Measurements from ENCODE around the gene ZDHHC7.
"Not testable (repeated sequence)": the region's sequence is repeated elsewhere in the genome, so short reads cannot be mapped to it uniquely, and the experiment has no call there.

ZDHHC7 gene

DNA sequence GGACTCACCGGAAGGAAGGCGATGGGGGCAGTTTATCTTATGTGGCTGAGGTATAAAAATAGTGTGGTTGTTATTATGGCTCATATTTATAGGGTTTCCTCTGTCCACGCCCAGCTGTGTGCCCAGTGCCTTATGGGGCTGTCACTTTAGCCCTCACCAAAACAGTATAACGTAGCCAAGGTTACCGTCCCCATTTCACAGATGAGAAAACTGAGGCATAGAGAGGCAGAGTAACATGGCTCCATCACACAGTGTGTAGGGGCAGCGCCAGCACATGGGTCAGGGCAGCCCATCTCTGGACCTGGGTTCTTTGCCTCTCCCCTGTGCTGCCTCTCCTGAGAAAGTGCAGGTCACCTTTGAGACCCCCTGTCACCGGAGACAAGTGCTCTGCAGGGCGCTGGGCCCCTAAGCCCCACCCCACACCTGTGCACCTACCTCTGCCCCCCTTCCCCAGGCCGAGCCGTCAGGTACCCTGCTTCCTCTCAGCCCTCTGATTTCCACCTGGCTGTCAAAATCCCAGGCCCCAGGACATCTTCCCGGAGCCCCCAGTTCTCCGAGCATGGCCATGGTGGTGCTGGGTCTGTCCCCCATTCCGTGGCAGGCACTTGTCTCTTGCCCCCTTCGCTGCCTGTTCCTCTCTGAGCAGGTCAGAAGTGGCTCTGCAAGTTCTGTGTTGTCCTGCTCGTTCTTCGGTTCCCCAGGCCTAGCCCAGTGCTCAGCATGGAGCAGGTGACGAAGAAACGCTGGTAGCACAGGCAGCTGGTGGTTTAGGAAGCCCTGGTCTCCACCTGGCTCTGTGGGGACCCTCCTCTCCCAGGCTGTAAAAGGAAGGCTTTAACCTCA, 23.5 kb upstream of the ZDHHC7 start:
- no peaks in the 10 kb centered on the region for H3K79me2 ChIP-seq (ENCODE audit: insufficient read depth, low read length)
- no peak overlapping the region for H3K27ac ChIP-seq (ENCODE audit: low read depth, low read length, poor library complexity, severe bottlenecking)
- no peaks in the 10 kb centered on the region for H3K36me3 ChIP-seq (ENCODE audit: insufficient read depth, low read length)

GRCh38 chr16:85033171-85033570, 21.8 kb upstream of the ZDHHC7 start:
- Histone ChIP-seq H4K20me1 (ENCODE audit: insufficient read depth, low read length) (no peaks in the 10 kb centered on the region), H3K27ac (ENCODE audit: low read depth, low read length, poor library complexity, severe bottlenecking) (no peak overlapping the region), H3K9me2 (ENCODE audit: low read depth, low read length) (no peaks in the 10 kb centered on the region), H3K9me3 (ENCODE audit: low read length) (no peaks in the 10 kb centered on the region), H3K79me2 (ENCODE audit: insufficient read depth, low read length) (no peaks in the 10 kb centered on the region), H3K4me3 (ENCODE audit: low read depth, low read length, poor library complexity, severe bottlenecking) (no peak overlapping the region), H3F3A (ENCODE audit: insufficient read depth, low read length) (peaks cover 3% of the 10 kb centered on the region; the same call in 1 of the 2 replicates), H3K36me3 (ENCODE audit: insufficient read depth, low read length) (no peaks in the 10 kb centered on the region), H2AFZ (ENCODE audit: low read length) (no peak overlapping the region), H3K27me3 (ENCODE audit: insufficient read depth, low read length) (peaks cover 5% of the 10 kb centered on the region; the same call in 1 of the 2 replicates), H3K4me2 (ENCODE audit: low read length) (no peak overlapping the region), H3K4me1 (ENCODE audit: insufficient read depth, low read length, severe bottlenecking) (peaks cover 16% of the 10 kb centered on the region), H3K9ac (ENCODE audit: low read length) (no peak overlapping the region)
- TF ChIP-seq, protein P1, sequence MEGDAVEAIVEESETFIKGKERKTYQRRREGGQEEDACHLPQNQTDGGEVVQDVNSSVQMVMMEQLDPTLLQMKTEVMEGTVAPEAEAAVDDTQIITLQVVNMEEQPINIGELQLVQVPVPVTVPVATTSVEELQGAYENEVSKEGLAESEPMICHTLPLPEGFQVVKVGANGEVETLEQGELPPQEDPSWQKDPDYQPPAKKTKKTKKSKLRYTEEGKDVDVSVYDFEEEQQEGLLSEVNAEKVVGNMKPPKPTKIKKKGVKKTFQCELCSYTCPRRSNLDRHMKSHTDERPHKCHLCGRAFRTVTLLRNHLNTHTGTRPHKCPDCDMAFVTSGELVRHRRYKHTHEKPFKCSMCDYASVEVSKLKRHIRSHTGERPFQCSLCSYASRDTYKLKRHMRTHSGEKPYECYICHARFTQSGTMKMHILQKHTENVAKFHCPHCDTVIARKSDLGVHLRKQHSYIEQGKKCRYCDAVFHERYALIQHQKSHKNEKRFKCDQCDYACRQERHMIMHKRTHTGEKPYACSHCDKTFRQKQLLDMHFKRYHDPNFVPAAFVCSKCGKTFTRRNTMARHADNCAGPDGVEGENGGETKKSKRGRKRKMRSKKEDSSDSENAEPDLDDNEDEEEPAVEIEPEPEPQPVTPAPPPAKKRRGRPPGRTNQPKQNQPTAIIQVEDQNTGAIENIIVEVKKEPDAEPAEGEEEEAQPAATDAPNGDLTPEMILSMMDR (IDR thresholded peaks at IDR 0.05; ENCODE audit: low read length), result no peak
- TF ChIP-seq EZH2 (IDR thresholded peaks at IDR 0.05; ENCODE audit: borderline replicate concordance, low read length), result no peak

More for the DNA sequence above, 23.5 kb upstream of the ZDHHC7 start:
- TF ChIP-seq, protein P1 (IDR thresholded peaks at IDR 0.05; ENCODE audit: low read length), result no peak
- no peak for TF ChIP-seq EZH2 (IDR thresholded peaks at IDR 0.05; ENCODE audit: borderline replicate concordance, low read length)
- H3K9ac ChIP-seq (ENCODE audit: low read length), result no peak overlapping the region
- H4K20me1 ChIP-seq (ENCODE audit: insufficient read depth, low read length), result no peaks in the 10 kb centered on the region
- H3F3A ChIP-seq (ENCODE audit: insufficient read depth, low read length), result no peaks in the 10 kb centered on the region
- H3K4me2 ChIP-seq (ENCODE audit: low read length), result no peak overlapping the region
- H3K4me3 ChIP-seq (ENCODE audit: low read depth, low read length, poor library complexity, severe bottlenecking), result no peak overlapping the region
- H3K9me3 ChIP-seq (ENCODE audit: low read length), result no peaks in the 10 kb centered on the region
- H3K9me2 ChIP-seq (ENCODE audit: low read depth, low read length), result no peaks in the 10 kb centered on the region
- no peak overlapping the region for H2AFZ ChIP-seq (ENCODE audit: low read length)
- no peaks in the 10 kb centered on the region for H3K4me1 ChIP-seq (ENCODE audit: insufficient read depth, low read length, severe bottlenecking)
- peaks cover 3% of the 10 kb centered on the region; the same call in 1 of the 2 replicates for H3K27me3 ChIP-seq (ENCODE audit: insufficient read depth, low read length)

DNA sequence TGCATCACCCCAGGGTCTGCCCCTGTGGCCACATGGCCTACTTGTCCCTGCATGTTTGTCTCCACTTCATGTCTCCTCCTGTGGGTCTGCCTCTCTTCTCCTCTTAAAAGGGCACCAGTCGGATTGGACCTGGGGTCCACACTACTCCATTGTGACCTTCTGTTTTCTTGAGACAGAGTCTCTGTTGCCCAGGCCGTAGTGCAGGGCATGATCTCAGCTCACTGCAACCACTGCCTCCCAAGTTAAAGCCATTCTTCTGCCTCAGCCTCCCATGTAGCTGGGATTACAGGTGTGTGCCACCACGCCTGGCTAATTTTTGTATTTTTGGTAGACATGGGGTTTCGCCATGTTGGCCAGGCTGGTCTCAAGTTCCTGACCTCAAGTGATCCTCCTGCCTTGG, 20.9 kb upstream of the ZDHHC7 start:
- peaks cover 19% of the 10 kb centered on the region for H3K4me1 ChIP-seq (ENCODE audit: insufficient read depth, low read length, severe bottlenecking)
- not testable (repeated sequence) for H3K9ac ChIP-seq (ENCODE audit: low read length); H3K9me3 ChIP-seq (ENCODE audit: low read length); H3K79me2 ChIP-seq (ENCODE audit: insufficient read depth, low read length); H3K4me2 ChIP-seq (ENCODE audit: low read length); H4K20me1 ChIP-seq (ENCODE audit: insufficient read depth, low read length); H3K27me3 ChIP-seq (ENCODE audit: insufficient read depth, low read length); H3F3A ChIP-seq (ENCODE audit: insufficient read depth, low read length); H3K9me2 ChIP-seq (ENCODE audit: low read depth, low read length); H3K4me3 ChIP-seq (ENCODE audit: low read depth, low read length, poor library complexity, severe bottlenecking); H3K36me3 ChIP-seq (ENCODE audit: insufficient read depth, low read length); H3K27ac ChIP-seq (ENCODE audit: low read depth, low read length, poor library complexity, severe bottlenecking); H2AFZ ChIP-seq (ENCODE audit: low read length)

Data from OCI-LY1 (cell line).